GM23248 (cell line): Measurements from ENCODE around the gene GREM1. TPM values are rescaled to one million over a fixed set of nuclear protein-coding genes. Genes with fewer than 3 reads are reported as not detected.

Experiments
- DNase-seq: peaks from one replicate; pipeline ENCODE4 v3.0.0-alpha.2; 2015
- H2AFZ ChIP-seq: fragments of 200-600 bp; sonication (generic); 2 replicates; pipeline ENCODE4 v1.6.1; 2016; ENCODE audit warnings: antibody characterized with exemption
- H3F3A ChIP-seq: fragments of 200-600 bp; sonication (generic); 2 replicates; pipeline ENCODE4 v1.6.1; 2016; ENCODE audit warnings: mild to moderate bottlenecking, antibody characterized with exemption, mixed run types; ENCODE audit not compliant: insufficient read depth
- H3K27ac ChIP-seq: fragments of 200-600 bp; sonication (generic); 2 replicates; pipeline ENCODE4 v1.5.1; 2016; ENCODE audit warnings: mild to moderate bottlenecking
- H3K27me3 ChIP-seq: fragments of 200-600 bp; sonication (generic); replicated peaks from 2 replicates; pipeline ENCODE4 v1.6.1; 2016; ENCODE audit warnings: mild to moderate bottlenecking; ENCODE audit not compliant: insufficient read depth
- H3K36me3 ChIP-seq: fragments of 200-600 bp; sonication (generic); 2 replicates; pipeline ENCODE4 v1.6.1; 2016; ENCODE audit warnings: low read depth, mild to moderate bottlenecking
- H3K4me1 ChIP-seq: fragments of 200-600 bp; sonication (generic); 2 replicates; pipeline ENCODE4 v1.6.1; 2016; ENCODE audit warnings: mild to moderate bottlenecking; ENCODE audit not compliant: insufficient read depth
- H3K4me2 ChIP-seq: fragments of 200-600 bp; sonication (generic); one replicate; pipeline ENCODE4 v1.6.1; 2016; ENCODE audit warnings: mild to moderate bottlenecking; ENCODE audit not compliant: unreplicated experiment
- H3K4me3 ChIP-seq: fragments of 200-600 bp; sonication (generic); 2 replicates; pipeline ENCODE4 v1.5.1; 2016; ENCODE audit warnings: mild to moderate bottlenecking
- H3K79me2 ChIP-seq: fragments of 200-600 bp; sonication (generic); 2 replicates; pipeline ENCODE4 v1.6.1; 2016; ENCODE audit warnings: mild to moderate bottlenecking; ENCODE audit not compliant: insufficient read depth
- H3K9ac ChIP-seq: fragments of 200-600 bp; sonication (generic); 2 replicates; pipeline ENCODE4 v1.6.1; 2016; ENCODE audit warnings: mild to moderate bottlenecking
- H3K9me2 ChIP-seq: fragments of 200-600 bp; sonication (generic); 2 replicates; pipeline ENCODE4 v1.6.1; 2016; ENCODE audit warnings: mixed run types, mild to moderate bottlenecking, moderate library complexity; ENCODE audit not compliant: insufficient read depth
- H3K9me3 ChIP-seq: fragments of 200-600 bp; sonication (generic); one replicate; pipeline ENCODE4 v1.6.1; 2017; ENCODE audit warnings: low read depth
- H4K20me1 ChIP-seq: fragments of 200-600 bp; sonication (generic); 2 replicates; pipeline ENCODE4 v1.6.0; 2016; ENCODE audit not compliant: insufficient read depth
- EZH2 ChIP-seq: fragments of 200-600 bp; sonication (generic); IDR thresholded peaks from 2 replicates; pipeline ENCODE4 v1.6.1; 2018; ENCODE audit warnings: antibody characterized with exemption, mild to moderate bottlenecking; ENCODE audit not compliant: insufficient read depth, poor library complexity, severe bottlenecking
- EZH2phosphoT487 ChIP-seq: fragments of 200-600 bp; sonication (generic); IDR thresholded peaks from 2 replicates; pipeline ENCODE4 v1.6.1; 2018; ENCODE audit warnings: antibody characterized with exemption, moderate library complexity, mild to moderate bottlenecking, low read depth; ENCODE audit not compliant: insufficient read depth
- WGBS, 2 experiments: methylation state at CpG; one replicate each; pipeline ENCODE4 v1.1.6; 2015 to 2017; ENCODE audit warnings: low lambda C conversion rate in 2 of 2, low coverage in 1 of 2; ENCODE audit errors: missing lambda C conversion rate in 2 of 2; 5-methylcytosine and 5-hydroxymethylcytosine counted together
- in situ Hi-C: fragments of 300-500 bp; cut with MboI; formaldehyde crosslinking; loops from 2 replicates; pipeline ENCODE4 v1.15.0; 2020
- polyA plus RNA-seq: library from polyadenylated mRNA; unstranded; fragments of >200 nt; fragmentation: Nextera tagmentation; extraction: Ambion mirVana; gene quantifications from 2 replicates; pipeline ENCODE4 v1.2.1, GENCODE V29; 2016
- total RNA-seq: library from RNA; depleted of rRNA; stranded (reverse); fragments of >200 nt; shearing (Covaris generic); gene quantifications from 2 replicates; pipeline ENCODE4 v1.2.3, GENCODE V29; 2014

The GREM1 gene
- total and polyA plus RNA-seq, 2 experiments from 2014 or later: 584 to 1,005 TPM

- no peak for DNase-seq
- H3F3A ChIP-seq: peaks cover 22% of the 10 kb centered on the region
- no peak overlapping the region for H3K9ac ChIP-seq
- H2AFZ ChIP-seq: peak overlapping the region; percentile 22; the same call in 1 of the 2 replicates
- H3K36me3 ChIP-seq: no peaks in the 10 kb centered on the region
- no peaks in the 10 kb centered on the region for H3K9me3 ChIP-seq
- H3K27me3 ChIP-seq: no peaks in the 10 kb centered on the region
- H3K4me1 ChIP-seq: peaks cover 23% of the 10 kb centered on the region
- H4K20me1 ChIP-seq: no peaks in the 10 kb centered on the region
- H3K9me2 ChIP-seq: no peaks in the 10 kb centered on the region
- no peak overlapping the region for H3K4me2 ChIP-seq
- H3K79me2 ChIP-seq: peaks cover 27% of the 10 kb centered on the region
- WGBS, 2 experiments: 71 to 75% methylated on average over 8 of the region's 8 CpGs
- H3K4me3 ChIP-seq: no peak overlapping the region
- TF ChIP-seq EZH2 (no peak), EZH2phosphoT487 (no peak)
- no peak overlapping the region for H3K27ac ChIP-seq
- in situ Hi-C loops: no loop called here
Measured at GRCh38 chr15:32690941-32691688, 26.7 kb upstream of the GREM1 start.

DNA sequence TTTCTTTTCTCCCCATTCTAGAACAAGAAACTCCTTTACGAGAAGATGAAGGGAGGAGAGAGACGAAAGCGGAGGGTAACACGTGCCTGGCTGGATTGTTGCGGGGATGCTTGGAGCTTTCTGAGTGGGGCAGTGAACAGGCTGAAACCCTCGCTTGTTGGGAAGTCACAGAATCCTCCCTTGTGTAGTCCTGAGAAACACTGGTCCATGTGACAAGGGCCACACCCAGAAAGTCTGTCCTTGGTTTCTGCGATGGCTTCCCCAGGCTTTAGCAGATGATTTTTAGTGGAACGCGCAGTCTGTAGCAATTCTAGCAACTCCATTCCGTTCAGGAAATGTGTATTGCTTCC is 26.1 kb upstream of the GREM1 start:
- DNase-seq: no peak
- in situ Hi-C loops: no loop called here
- no peak overlapping the region for H3K9ac ChIP-seq

DNA sequence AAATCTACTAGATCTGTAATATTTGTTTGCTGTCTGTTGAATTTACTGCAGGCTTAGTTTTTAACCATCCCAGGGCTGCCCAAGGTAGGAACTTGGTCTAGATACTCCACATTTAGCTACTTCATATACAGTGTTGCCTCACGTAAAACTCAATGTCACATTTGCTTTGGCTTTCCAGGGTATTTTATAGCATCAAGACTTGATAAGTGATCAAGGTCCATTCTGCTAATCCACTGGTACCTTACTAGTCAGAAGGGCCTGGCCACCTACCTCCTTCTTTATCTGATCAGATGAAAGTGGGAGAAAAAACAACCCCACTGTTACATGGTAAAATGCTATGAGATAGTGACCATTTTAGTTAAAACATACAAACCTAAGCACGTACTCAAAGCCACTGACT is 25.5 kb upstream of the GREM1 start:
- no peak overlapping the region for H3K4me2 ChIP-seq
- H3K79me2 ChIP-seq: peaks cover 15% of the 10 kb centered on the region; the same call in 1 of the 2 replicates
- no peaks in the 10 kb centered on the region for H3K27me3 ChIP-seq
- no peaks in the 10 kb centered on the region for H3K9me3 ChIP-seq
- no peaks in the 10 kb centered on the region for H3K9me2 ChIP-seq
- H3K4me1 ChIP-seq: peaks cover 11% of the 10 kb centered on the region
- no peak for TF ChIP-seq EZH2
- TF ChIP-seq EZH2phosphoT487: no peak
- no peak for DNase-seq
- H3K36me3 ChIP-seq: no peaks in the 10 kb centered on the region
- WGBS, 2 experiments: 97 to 100% methylated on average over 2 of the region's 2 CpGs
- H2AFZ ChIP-seq: no peak overlapping the region; the same call in 1 of the 2 replicates
- no peak overlapping the region for H3K9ac ChIP-seq
- H3F3A ChIP-seq: peaks cover 10% of the 10 kb centered on the region
- H3K27ac ChIP-seq: no peak overlapping the region
- H4K20me1 ChIP-seq: no peaks in the 10 kb centered on the region
- in situ Hi-C loops: no loop called here
- H3K4me3 ChIP-seq: no peak overlapping the region

More for the DNA sequence above, 26.1 kb upstream of the GREM1 start:
- Histone ChIP-seq H3K27me3 (no peaks in the 10 kb centered on the region), H3F3A (peaks cover 17% of the 10 kb centered on the region), H3K9me3 (no peaks in the 10 kb centered on the region), H3K4me2 (no peak overlapping the region), H3K9me2 (no peaks in the 10 kb centered on the region), H3K4me3 (no peak overlapping the region), H3K36me3 (no peaks in the 10 kb centered on the region), H2AFZ (peak overlapping the region; percentile 22; the same call in 1 of the 2 replicates), H3K4me1 (peaks cover 17% of the 10 kb centered on the region), H3K27ac (no peak overlapping the region), H4K20me1 (no peaks in the 10 kb centered on the region), H3K79me2 (peaks cover 21% of the 10 kb centered on the region)
- no peak for TF ChIP-seq EZH2phosphoT487
- no peak for TF ChIP-seq EZH2
- 70 to 72% methylated on average over 10 of the region's 10 CpGs for WGBS, 2 experiments

DNA sequence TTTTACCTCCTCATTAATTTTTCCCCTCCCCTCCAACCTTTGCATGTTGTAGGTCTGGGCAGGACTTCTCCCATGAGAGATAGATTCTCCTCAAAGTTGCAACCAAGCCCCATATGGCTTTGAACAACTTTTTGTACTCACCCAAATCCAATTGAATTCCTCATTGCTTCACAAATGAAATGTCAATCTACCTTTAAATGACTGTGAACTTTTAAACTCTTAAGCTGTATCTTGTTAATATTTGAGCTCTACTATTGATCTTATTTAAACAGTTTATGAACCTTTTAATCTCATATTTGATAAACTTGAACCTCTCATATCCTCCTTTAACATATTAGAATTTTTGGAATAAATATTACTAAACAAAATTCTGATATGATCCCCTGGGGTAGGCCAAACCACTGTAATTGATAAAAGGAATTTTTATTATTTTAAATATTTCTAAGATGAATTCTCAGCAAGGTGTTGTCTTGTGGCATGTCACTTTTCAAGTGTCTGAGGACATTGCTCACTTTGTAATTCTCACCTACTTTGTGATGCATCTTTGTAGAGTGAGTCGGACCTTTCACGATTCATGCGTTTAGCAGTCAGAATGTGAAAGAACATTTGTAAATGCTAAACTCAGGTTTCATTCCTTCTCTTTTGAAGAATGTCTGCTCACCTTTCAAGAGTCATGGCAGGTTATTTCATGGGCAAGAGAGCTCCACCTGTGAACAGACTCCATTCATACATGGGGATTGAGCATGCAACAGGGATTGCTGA is 23.4 kb upstream of the GREM1 start:
- H3K79me2 ChIP-seq: peaks cover 10% of the 10 kb centered on the region; the same call in 1 of the 2 replicates
- H3K4me3 ChIP-seq: no peak overlapping the region
- H4K20me1 ChIP-seq: no peaks in the 10 kb centered on the region
- no peak overlapping the region for H2AFZ ChIP-seq
- H3K27me3 ChIP-seq: no peaks in the 10 kb centered on the region
- H3K9ac ChIP-seq: no peak overlapping the region
- 94 to 100% methylated on average over 3 of the region's 3 CpGs for WGBS, 2 experiments
- peaks cover 11% of the 10 kb centered on the region; the same call in 1 of the 2 replicates for H3F3A ChIP-seq
- H3K9me3 ChIP-seq: no peaks in the 10 kb centered on the region
- no peak overlapping the region for H3K4me2 ChIP-seq
- DNase-seq: no peak
- H3K9me2 ChIP-seq: no peaks in the 10 kb centered on the region
- in situ Hi-C loops: no loop called here
- H3K36me3 ChIP-seq: no peaks in the 10 kb centered on the region
- H3K4me1 ChIP-seq: no peaks in the 10 kb centered on the region; the same call in 1 of the 2 replicates
- TF ChIP-seq EZH2phosphoT487: no peak
- TF ChIP-seq EZH2: no peak
- H3K27ac ChIP-seq: no peak overlapping the region
